ENCODE results near the gene SREBF1.

The SREBF1 gene

GRCh38 chr17:17842111-17842876 lies 5.5 kb upstream of the SREBF1 start:
- DNase-seq (ENCODE audit: low read depth in 1 of 2, low spot score in 1 of 2): no peak

- DNase-seq (ENCODE audit: low read depth in 1 of 2, low spot score in 1 of 2): no peak
Observed at GRCh38 chr17:17841601-17842025, 4.8 kb upstream of the SREBF1 start.

GRCh38 chr17:17840751-17841591 lies 4.2 kb upstream of the SREBF1 start:
- no peak for DNase-seq (ENCODE audit: low read depth in 1 of 2, low spot score in 1 of 2)

GRCh38 chr17:17839791-17840707 lies 3.3 kb upstream of the SREBF1 start:
- DNase-seq (ENCODE audit: low read depth in 1 of 2, low spot score in 1 of 2): peak; percentile 64 to 72

- DNase-seq (ENCODE audit: low read depth in 1 of 2, low spot score in 1 of 2): no peak
Observed at GRCh38 chr17:17837966-17838962, 1.5 kb upstream of the SREBF1 start.

- no peak for DNase-seq (ENCODE audit: low read depth in 1 of 2, low spot score in 1 of 2)
Observed at GRCh38 chr17:17837380-17837821, 615 bp upstream of the SREBF1 start.

GRCh38 chr17:17836250-17836817 lies 452 bp downstream of the SREBF1 start:
- DNase-seq (ENCODE audit: low read depth in 1 of 2, low spot score in 1 of 2): peak; percentile 89 to 96

GRCh38 chr17:17835415-17836249 lies 1.2 kb downstream of the SREBF1 start:
- DNase-seq (ENCODE audit: low read depth in 1 of 2, low spot score in 1 of 2): no peak

- no peak for DNase-seq (ENCODE audit: low read depth in 1 of 2, low spot score in 1 of 2)
Observed at GRCh38 chr17:17834974-17835373, 1.8 kb downstream of the SREBF1 start.

GRCh38 chr17:17833658-17834357 lies 3.0 kb downstream of the SREBF1 start:
- no peak for DNase-seq (ENCODE audit: low read depth in 1 of 2, low spot score in 1 of 2)

GRCh38 chr17:17832032-17832363 lies 4.8 kb downstream of the SREBF1 start:
- DNase-seq (ENCODE audit: low read depth in 1 of 2, low spot score in 1 of 2): no peak

- no peak for DNase-seq (ENCODE audit: low read depth in 1 of 2, low spot score in 1 of 2)
Observed at GRCh38 chr17:17831208-17832031, 5.4 kb downstream of the SREBF1 start.

- DNase-seq (ENCODE audit: low read depth in 1 of 2, low spot score in 1 of 2): no peak
Observed at GRCh38 chr17:17830740-17831207, 6.0 kb downstream of the SREBF1 start.

GRCh38 chr17:17830269-17830567 lies 6.6 kb downstream of the SREBF1 start:
- DNase-seq (ENCODE audit: low read depth in 1 of 2, low spot score in 1 of 2): no peak

- no peak for DNase-seq (ENCODE audit: low read depth in 1 of 2, low spot score in 1 of 2)
Observed at GRCh38 chr17:17827826-17828621, 8.8 kb downstream of the SREBF1 start.

GRCh38 chr17:17826942-17827785 lies 9.6 kb downstream of the SREBF1 start:
- no peak for DNase-seq (ENCODE audit: low read depth in 1 of 2, low spot score in 1 of 2)

Measured in stimulated activated CD4-positive, alpha-beta T cell treated with anti-CD3 and anti-CD28 coated beads, Interleukin-15, amount 100 ng/mL, for 1 hour (primary cell).